Measurements from ENCODE around the gene SRI.

The SRI gene

DNA sequence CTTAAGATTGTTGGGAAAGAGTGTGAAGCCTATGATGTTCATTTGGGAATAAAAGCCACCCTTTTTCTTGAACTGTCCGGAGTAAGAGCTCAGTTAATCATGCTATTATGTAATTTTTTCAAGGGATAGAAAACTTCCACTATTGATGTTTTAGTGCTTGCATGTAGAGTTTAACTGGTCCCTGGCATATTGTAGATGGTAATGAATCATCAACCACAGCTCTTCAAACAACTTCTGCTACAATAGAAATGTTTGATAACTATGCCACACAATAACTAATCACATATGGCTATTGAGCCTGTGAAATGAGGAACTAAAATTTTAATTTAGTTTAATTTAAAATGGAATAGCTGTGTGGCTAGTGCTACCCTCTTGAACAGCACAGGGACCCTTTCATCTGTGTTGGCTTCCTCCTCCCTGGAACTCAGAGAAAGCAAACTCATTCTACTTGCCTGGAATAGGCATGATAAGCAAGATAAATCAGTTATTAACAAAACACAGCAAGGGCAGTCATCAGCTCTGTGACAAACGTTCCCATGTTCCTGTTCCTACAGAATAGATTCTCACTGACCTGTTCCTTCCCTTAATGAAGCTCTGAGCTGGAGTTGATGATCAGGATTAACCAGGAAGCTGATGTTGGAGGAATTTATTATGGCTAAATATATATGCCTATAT, 4.9 kb upstream of the SRI start:
- FAIRE-seq: no peak

DNA sequence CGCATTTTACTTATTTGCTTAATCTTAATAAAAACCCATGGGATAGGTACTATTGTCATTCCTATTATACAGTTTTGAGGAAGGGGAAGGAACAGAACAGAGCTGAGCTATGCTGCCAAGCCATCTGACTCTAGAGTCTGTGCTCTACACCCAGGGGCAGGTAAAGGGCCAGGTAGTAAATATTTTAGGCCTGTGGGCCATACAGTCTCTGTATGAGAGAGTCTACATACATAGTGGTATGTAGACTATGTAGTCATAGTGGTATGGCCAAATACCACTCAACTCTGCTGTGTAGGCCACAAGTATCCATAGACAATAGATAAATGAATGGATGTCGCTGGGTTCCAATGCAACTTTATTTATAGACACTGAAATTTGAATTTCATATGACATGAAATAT, 3.4 kb upstream of the SRI start:
- no peak for FAIRE-seq

DNA sequence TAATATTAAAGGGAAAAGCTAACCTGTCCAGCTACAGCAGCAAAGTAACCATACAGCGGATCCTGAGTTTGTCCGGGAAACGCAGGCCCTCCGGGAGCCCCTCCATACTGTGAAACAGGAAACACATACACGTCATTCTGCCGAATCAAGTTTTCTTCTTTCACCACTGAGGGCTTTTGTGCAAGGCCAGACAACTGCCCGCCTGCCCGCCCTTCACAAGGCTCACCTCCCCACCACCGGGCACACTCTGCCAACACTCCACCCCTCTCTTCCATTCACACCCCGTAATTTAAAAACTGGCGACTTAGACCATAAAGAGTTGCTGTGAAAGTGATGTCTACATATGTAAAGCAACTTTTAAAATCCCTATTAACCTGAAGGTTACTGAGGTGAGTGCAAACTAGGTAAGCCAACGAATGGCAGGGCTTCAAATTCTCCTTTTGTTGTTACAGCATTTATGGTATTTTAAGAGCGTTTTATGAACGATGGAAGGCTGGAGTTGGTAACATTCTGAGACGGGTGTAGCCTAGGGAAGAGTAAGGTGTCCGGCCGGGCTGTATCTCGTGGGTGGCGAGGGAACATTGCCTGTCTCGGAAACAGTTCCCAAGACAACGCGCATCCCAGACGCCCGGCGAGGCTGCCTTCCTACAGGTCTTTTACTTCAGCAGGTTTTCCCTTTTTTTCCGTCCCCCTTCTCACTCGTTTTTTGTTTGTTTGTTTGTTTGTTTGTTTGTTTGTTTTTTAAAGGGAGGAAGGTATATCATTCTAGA, 817 bp downstream of the SRI start:
- FAIRE-seq: no peak

DNA sequence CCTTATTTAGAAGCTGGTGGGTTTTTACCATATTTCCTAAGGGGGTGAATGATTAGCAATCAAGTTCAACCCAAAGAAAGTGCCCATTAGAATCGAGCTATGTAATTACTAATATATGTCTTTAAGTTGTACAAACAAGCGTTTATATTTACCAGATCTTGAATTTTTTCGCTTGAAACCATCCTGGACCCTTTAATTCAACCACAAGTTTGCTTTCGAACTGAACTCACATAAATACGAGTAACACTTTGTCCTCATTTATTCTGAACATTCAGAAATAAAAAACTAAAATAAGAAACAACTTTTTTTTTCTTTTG, 1.5 kb downstream of the SRI start:
- FAIRE-seq: no peak

DNA sequence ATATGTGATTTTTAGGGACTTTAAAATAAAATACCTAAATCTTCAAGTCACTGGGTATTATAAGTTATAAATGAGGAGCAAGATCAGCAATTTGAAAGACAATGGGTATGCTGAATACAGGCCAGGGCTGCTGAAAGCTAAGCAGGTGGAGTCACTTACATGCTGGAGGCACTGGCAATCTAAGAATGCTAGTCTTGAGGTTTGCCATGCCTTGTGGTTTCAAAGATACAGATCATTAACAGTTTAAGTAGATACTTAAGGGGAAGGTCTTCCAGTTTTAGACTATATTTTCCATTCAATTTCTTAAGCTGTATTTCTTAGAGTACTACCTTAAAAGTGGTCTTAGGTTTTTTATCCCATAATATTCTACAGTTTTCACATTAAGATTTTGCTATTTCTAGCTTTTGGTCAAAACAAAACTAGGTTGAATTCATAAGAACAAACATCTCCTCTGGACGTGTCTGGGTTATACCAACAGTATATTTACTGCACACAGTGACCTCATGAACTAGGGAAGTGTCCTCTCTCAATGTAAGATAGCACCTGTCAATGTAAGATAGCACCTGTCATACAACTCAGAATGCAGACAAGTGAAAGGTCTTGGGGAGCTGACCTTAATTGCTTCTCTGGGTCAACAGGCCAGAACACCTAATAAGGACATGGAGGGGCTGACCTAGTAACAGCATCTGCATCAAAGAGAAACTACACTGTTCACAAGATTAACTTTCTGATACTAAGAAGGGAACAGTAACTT, 2.0 kb downstream of the SRI start:
- no peak for FAIRE-seq

DNA sequence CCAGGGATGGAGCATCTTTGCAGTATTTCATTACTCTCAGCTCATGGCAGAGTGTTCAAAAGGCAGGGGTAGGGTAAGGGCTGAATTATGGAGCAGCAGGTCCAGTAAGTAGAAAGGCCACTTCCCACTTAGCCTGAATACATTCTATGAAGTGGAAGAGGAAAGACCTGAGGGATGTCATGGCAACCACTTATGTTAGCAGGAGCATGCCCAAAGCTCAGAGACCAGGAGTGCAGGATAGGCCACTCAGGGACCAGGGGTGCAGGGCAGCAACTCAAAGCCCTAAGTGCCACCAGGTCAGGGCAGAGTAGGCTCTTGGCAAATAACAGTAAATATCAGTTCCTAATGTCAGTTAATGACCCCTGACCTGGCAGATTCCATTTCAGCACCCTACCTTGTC, 3.6 kb downstream of the SRI start:
- FAIRE-seq: no peak

DNA sequence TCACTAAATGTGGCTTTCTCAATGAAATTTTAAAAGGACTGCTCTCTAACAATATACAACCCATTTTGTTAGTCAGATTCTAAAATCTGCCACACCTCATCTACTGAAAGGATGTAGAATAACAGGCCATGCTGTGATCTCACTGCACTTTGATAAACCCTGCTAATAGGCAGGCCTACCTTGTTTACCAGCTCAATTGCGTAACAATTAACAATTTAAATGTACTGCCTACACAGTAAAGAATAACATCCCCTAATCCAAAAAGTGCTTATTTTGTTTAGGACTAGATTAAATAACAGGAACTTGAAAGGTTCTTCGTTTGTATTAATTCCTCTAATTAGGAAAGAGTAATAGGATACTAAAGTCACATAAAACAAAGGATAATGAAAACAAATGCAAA, 4.5 kb downstream of the SRI start:
- no peak for FAIRE-seq

DNA sequence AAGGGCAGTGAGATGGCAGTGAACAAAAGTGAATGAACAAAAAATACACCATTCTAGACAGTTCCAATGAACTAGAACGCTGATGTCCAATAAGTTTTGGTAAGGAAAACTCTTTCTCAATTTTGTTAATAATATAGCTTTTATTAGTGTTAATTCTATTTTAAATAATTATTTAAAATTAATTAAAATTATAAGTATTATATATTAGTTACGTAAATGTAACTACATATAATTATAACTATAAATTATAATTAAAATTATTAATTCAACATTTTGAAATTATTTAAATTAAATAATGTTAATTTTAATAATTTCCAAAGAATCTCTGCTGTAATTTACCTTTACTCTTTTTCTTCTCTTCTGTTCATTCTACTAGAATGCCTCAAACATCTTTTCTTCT, 5.4 kb downstream of the SRI start:
- FAIRE-seq: peak; percentile 95

DNA sequence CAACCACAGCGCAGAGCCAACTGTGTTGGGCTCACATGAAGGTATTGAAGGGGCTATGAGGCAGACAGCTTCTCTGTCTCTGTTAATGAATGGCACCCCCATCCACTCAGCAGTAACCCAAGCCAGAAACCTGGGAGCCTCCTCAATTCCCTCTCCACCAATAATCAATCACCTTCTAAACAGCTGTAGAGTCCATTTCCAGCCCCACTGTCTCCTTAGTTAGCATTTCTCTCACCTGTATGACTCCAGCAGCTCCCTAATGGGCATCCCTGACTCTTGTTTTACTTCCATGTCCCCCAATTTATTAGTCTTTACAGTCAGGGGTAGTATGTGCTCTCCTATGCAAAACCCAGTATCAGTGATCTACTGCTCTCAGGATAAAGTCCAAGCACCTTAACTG, 6.9 kb downstream of the SRI start:
- FAIRE-seq: no peak

DNA sequence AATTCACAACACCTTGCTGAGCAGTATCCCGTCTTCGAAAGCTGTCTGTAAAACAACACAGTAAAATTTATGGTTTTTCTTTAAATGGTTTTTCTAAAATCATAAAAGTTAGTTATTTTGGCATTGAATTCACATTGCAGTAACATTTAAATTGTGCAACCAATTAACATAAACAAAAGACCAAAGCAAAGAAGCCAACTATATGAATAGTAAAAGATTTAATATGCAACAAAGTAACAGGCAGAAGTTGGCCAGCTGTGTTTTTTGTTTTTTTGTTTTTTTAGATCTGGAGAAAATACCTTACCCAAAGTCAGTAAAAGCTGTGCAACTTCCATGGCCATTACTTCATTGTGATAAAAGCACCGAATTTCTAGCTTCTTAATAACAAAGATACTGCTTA, 11.3 kb downstream of the SRI start:
- no peak for FAIRE-seq

DNA sequence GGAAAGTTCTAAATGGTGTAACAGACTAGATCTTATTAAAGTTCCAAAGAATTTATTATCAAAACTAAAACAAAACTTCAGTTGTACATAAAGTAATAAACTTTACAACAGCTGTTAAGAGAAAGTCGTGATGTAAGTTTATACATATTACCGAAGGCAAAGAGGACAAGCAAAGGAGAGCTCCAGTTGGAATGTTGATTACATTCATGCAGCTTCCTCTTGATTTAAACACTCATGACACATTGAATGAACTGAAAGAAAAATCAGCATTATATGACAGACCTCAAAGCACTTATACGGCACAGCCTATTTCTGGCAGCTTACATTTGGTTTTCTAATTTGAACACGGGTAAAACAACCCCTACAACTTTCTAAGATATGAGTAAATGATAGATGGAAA, 13.6 kb downstream of the SRI start:
- FAIRE-seq: no peak

DNA sequence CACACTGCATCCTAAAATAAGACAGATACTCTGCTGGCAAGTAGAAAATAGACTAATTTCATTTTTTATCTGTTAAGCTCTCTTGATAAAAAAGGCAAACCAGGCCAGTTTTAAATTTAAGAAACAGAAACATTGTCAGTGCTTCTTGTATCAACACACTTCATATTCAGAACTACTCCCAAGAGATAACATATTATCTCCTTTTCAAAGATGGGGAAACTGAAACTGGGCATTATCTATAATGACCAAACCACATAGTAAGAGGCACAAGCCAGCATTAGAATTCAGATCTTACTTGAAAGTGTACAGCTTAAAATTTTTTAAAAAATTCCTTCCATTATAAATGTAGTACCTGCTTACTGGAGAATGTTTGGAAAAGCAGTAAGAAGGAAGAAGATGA, 14.7 kb downstream of the SRI start:
- FAIRE-seq: no peak

DNA sequence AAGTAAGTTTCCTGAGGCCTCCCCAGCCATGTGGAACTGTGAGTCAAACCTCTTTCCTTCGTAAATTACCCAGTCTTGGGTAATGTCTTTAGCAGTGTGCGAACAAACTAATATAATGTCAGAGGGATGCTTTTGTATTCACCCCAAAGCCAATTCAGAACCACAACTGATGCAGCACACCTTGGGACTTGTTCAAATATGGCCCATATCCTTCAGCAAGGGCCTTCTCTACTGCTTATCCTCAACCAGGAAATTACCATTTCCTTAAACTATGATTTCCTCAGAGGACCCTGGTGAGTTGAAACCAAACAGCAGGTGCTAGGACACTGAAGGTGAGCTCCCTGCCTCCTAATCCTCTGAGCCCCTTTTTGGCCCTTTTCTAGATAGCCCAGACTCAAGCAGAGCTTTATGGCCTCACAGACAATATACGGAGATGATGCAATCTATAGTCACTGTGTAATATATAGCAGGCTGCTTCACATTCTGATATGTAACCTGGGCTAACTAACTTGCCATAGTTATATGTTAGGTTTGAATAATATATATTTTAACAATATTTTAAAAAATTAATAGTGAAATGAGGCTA, 15.2 kb downstream of the SRI start:
- FAIRE-seq: no peak

DNA sequence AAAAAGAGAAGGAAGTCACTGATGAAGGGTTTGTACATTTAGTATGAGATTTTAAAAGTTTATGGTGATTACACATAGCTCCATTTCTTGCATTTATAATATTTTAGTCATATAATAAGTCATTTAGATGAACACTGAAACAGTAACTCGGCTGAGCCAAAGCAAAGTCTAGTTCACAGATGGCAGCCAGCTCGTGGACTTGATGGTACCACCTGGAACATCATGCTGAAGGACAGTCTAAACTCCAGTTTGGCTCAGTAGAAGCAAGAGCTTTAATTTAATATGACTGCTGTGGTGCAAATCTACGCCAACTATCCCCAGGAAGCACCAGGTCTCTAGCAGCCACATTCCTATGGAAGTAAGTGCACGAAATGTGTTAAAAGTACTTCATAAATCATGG, 16.4 kb downstream of the SRI start:
- no peak for FAIRE-seq

DNA sequence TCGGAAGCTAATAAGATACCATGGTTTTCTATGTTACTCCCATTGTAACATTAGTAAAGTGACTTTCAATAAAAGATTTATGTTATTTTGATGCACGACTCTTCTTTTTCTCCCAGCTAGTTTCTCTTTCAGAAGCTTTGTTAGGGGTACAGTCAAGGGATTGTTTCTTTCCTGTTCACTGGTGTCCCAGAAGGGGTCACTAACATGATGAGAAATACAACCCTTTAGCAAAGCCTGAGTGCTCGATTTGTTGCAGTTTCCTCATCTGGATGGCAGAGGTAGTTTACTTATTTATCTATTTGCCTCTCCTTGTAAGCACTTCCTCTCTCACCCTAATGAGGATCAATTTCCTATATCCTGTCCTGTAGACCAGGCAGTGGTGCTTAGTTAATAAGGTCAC, 17.0 kb downstream of the SRI start:
- no peak for FAIRE-seq

DNA sequence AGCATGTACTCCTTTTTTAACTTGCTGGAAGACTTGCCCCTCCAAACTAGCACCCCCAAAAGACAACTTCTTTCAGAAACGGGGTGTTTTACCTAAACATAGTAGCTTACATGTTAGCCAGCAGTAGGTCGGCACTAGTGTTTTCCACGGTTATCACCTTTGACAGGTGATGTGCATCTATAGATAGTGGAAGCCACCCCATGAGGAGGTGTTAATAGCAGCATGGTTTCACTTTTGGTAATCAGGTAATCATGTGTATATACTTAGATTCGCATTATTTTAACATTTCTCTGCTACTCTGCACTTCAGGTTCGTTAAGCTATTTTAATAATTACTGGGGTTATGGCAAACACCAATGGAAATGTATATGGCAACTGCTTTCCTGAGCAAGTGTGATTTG, 17.6 kb downstream of the SRI start:
- FAIRE-seq: no peak

DNA sequence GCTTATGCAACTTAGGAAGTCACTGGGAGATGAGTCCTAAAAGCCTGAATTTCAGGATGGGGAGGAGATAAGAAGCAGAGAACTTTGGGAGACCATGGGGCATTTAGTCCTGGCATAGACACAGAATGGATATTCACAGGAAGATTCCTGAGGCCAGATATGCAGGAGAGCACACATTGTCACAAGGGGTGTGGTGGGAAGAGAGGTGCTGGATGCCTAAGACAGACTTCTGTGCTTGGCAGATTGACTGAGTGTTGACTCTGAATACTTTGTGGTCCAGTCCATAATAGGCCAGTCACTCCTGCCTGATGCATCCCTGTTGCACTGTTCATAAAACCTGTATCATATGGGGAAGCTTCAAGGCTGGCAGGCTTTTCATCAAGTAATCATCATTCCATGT, 18.5 kb downstream of the SRI start:
- no peak for FAIRE-seq

DNA sequence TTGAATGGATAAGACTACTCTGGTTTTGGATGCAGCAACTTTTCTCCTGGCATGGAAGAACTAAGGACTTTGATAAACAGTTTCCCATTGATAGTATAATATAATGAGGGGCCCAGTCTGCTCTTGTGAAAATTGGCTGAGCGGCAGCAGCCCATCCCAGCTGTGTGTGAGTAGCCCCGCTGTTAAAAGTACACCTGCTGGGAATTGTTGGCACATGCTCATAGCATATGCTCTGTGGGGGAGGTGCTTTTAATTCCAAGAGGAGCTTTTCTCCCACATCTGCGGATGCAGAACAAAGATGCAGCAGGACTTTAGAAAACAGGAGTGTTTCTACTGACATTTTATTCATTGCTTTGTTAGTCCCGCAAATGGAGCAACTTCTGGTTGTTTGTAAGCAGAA, 19.0 kb downstream of the SRI start:
- FAIRE-seq: no peak

DNA sequence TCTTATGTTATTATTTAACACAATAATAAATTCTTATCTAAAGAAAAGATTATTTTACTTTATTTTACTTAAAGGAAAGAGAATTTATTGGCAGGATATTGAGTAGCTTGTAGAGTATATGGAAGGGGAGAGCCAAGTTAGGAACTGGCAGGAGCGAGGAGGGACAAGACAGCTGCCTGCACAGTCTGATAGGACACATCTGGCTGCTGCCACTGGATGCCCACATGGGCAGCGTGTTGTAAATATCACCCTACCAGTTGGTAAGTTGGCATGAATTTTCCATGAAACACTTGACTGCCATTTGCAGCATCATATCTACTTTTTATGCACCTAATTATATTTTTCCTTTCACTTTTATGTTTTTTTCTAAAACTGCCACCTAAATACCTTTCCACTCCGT, 19.6 kb downstream of the SRI start:
- no peak for FAIRE-seq

DNA sequence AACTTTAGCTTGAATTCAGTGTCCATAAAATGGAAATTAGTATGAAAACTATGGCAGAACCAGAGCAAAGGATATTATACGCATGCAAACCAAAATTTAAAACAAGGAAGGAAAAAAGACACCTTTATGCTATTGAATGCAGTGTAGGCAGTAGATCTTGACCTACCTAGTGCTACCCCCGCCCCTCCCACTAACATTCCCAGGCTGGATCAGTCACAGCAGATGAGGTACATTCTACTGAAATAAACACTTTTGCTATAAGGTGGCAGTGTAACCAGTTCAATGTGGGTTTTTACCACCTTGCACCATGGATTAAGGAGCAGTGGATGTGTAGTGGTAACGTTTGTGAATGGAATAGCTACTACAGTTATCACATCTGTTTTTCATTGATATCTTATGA, 27.9 kb downstream of the SRI start:
- FAIRE-seq: no peak

DNA sequence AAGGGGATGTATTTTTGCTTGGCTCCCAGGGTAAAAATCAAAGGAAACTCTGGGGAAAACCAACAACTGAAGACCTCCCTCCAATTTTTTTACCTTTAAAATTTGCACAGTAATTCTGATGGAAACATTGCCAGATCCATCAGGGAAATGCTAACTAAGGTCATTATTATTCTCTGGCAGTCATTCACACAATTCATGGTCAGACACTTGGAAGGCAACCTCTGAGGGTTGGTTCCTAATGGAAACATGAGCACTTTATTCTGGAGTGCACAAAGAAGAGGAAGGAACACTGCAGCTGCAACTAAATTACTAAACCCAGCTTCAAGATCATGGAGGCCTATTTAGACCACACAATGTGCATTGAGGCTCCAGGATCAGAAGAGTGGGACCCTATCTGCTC, 34.2 kb downstream of the SRI start:
- no peak for FAIRE-seq

DNA sequence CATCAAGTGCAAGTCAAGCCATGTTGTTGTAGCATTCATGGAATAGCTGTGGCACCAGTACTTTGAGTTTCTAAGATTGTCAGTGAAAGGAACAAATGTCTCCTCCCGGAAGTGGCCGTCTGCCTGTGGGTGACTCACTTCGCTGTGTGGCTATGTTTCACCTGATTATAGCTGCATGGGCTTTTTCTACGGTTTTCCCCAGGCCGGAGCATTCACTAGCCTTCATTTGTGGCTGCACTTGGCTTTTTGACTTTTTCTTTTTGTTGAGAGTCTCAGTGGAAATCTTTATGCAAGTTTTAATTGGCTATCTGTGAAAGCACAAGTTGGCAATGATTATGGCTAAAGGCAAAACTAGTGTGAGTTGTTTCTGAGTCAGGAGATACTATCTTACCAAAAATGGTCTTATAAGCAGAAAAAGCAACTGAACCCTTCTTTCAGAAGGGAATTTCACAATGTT, 35.0 kb downstream of the SRI start:
- FAIRE-seq: no peak

DNA sequence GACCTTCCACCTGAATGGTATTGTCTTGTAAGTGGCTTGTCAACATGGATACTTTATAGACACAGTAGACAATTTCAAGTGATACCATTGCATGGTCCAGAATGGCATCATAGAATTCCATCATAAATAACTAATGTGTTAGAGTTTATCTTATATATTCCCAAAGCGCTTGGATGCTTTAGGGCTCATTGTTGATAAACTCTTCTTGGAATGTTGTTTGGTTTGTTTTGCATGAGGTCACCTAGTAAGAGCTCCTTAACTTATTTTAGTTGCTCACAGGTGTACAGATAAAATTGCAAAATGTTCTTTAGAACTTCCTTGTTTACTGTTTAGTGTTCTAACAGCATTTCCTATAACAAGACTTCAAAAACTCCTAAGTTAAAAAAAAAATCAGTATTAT, 36.8 kb downstream of the SRI start:
- no peak for FAIRE-seq

DNA sequence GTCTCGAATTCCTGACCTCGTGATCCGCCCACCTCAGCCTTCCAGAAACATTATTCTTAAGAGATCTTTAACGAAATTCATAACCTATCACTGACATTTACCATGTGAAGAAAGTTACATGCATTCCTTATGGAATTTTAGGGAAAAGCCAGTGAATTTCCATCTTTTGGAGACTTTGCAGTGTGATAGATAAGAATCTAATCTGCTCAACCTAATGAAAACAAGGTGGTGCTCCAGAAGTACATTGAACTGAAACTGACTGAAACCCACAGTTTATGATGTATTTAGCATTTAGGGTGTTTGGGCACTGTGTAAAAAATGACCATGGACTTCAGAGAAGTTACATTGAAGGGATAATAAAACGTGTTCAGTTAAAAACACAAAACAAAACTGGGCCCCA, 43.6 kb downstream of the SRI start:
- no peak for FAIRE-seq

Measured in G401.6 (cell line).